ENCODE data around the gene ELMO1. TPM values are rescaled to one million over a fixed set of nuclear protein-coding genes. Genes with fewer than 3 reads are reported as not detected.
"Not testable (repeated sequence)": the region's sequence is repeated elsewhere in the genome, so short reads cannot be mapped to it uniquely, and the experiment has no call there.

ELMO1 gene
- total RNA-seq, 1 donor from 2014 or later, result 43.4 TPM

- DNase-seq (ENCODE audit: low spot score), result no peak
These were observed 255.4 kb downstream of the ELMO1 start for GRCh38 chr7:37193087-37193774.

- DNase-seq (ENCODE audit: low spot score), result no peak
These were observed 256.9 kb downstream of the ELMO1 start for GRCh38 chr7:37191797-37192196.

GRCh38 chr7:37187179-37187578 lies 261.5 kb downstream of the ELMO1 start:
- no peak for DNase-seq (ENCODE audit: low spot score)

- no peak for DNase-seq (ENCODE audit: low spot score)
These were observed 261.9 kb downstream of the ELMO1 start for GRCh38 chr7:37186753-37187152.

- DNase-seq (ENCODE audit: low spot score), result no peak
These were observed 267.1 kb downstream of the ELMO1 start for GRCh38 chr7:37181550-37181932.

- DNase-seq (ENCODE audit: low spot score), result no peak
These were observed 267.7 kb downstream of the ELMO1 start for GRCh38 chr7:37180828-37181549.

- DNase-seq (ENCODE audit: low spot score), result no peak
These were observed 272.6 kb downstream of the ELMO1 start for GRCh38 chr7:37176079-37176478.

GRCh38 chr7:37174460-37174859 lies 274.2 kb downstream of the ELMO1 start:
- DNase-seq (ENCODE audit: low spot score), result no peak

GRCh38 chr7:37173670-37174069 lies 275.0 kb downstream of the ELMO1 start:
- DNase-seq (ENCODE audit: low spot score), result no peak

- no peak for DNase-seq (ENCODE audit: low spot score)
These were observed 286.6 kb downstream of the ELMO1 start for GRCh38 chr7:37162106-37162505.

- DNase-seq (ENCODE audit: low spot score), result no peak
These were observed 288.0 kb downstream of the ELMO1 start for GRCh38 chr7:37160656-37161055.

GRCh38 chr7:37153376-37153775 lies 295.3 kb downstream of the ELMO1 start:
- DNase-seq (ENCODE audit: low spot score), result no peak

- DNase-seq (ENCODE audit: low spot score), result no peak
These were observed 296.8 kb downstream of the ELMO1 start for GRCh38 chr7:37151741-37152413.

GRCh38 chr7:37150856-37151255 lies 297.8 kb downstream of the ELMO1 start:
- no peak for DNase-seq (ENCODE audit: low spot score)

- peak; percentile 25 for DNase-seq (ENCODE audit: low spot score)
These were observed 298.5 kb downstream of the ELMO1 start for GRCh38 chr7:37150180-37150579.

GRCh38 chr7:37149773-37150124 lies 298.9 kb downstream of the ELMO1 start:
- no peak for DNase-seq (ENCODE audit: low spot score)

GRCh38 chr7:37149051-37149772 lies 299.5 kb downstream of the ELMO1 start:
- no peak for DNase-seq (ENCODE audit: low spot score)

GRCh38 chr7:37145682-37146081 lies 303.0 kb downstream of the ELMO1 start:
- DNase-seq (ENCODE audit: low spot score), result no peak

GRCh38 chr7:37144423-37144822 lies 304.2 kb downstream of the ELMO1 start:
- DNase-seq (ENCODE audit: low spot score), result no peak

GRCh38 chr7:37142958-37143357 lies 305.7 kb downstream of the ELMO1 start:
- DNase-seq (ENCODE audit: low spot score), result no peak

GRCh38 chr7:37141742-37142141 lies 306.9 kb downstream of the ELMO1 start:
- no peak for DNase-seq (ENCODE audit: low spot score)

- not testable (repeated sequence) for DNase-seq (ENCODE audit: low spot score)
These were observed 314.8 kb downstream of the ELMO1 start for GRCh38 chr7:37133902-37134301.

Data from mucosa of gallbladder (tissue), 1 donor.